Hepatic stellate cell (primary cell): ENCODE results near the gene GLI1.
"Not testable (repeated sequence)": the region's sequence is repeated elsewhere in the genome, so short reads cannot be mapped to it uniquely, and the experiment has no call there.

Experiments
- DNase-seq: peaks from one replicate; pipeline ENCODE4 v3.0.0; 2011; ENCODE audit warnings: low spot score

The GLI1 gene

DNA sequence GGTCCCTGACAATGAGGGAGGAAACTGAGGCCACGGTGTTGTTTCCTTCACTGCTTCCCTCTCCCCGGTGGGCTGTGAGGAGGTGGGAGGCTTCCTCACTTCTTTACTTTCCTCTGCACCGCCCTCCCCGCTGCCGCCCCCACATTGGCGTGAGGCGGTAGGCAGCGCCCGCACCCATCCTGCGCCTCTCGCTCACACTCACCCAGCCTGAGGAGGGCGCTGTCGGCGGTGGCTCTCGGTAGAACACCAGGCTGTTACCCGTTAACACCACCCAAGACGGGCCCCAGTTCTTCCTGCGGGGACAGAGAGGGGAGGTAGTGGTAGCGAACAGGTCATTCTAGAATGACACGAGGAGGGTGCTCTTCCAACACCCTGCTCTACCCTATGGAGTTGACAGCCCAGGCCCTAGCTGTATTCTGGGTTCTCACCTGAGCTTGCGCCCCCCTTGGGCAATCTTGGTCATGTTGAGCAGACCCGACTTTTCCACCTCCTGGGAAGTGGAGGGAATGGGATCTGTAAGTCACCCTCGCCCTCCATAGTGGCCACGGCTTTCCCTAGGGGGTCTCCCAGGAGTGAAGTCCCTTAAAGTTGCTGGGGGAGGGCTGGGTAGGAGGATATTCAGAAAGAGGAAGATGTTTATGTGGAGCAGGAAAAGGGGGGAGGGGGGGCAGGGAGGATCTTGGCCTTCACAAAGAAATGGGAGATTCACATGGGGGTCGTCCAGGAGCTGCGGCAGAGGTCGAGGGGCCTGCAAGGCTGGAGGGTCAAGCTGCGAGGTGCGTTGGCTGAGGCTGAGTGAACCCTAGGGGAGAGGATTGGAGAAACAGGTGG, 16.8 kb downstream of the GLI1 start:
- DNase-seq: no peak

- DNase-seq: no peak
These were observed 17.6 kb downstream of the GLI1 start for GRCh38 chr12:57476993-57477709.

DNA sequence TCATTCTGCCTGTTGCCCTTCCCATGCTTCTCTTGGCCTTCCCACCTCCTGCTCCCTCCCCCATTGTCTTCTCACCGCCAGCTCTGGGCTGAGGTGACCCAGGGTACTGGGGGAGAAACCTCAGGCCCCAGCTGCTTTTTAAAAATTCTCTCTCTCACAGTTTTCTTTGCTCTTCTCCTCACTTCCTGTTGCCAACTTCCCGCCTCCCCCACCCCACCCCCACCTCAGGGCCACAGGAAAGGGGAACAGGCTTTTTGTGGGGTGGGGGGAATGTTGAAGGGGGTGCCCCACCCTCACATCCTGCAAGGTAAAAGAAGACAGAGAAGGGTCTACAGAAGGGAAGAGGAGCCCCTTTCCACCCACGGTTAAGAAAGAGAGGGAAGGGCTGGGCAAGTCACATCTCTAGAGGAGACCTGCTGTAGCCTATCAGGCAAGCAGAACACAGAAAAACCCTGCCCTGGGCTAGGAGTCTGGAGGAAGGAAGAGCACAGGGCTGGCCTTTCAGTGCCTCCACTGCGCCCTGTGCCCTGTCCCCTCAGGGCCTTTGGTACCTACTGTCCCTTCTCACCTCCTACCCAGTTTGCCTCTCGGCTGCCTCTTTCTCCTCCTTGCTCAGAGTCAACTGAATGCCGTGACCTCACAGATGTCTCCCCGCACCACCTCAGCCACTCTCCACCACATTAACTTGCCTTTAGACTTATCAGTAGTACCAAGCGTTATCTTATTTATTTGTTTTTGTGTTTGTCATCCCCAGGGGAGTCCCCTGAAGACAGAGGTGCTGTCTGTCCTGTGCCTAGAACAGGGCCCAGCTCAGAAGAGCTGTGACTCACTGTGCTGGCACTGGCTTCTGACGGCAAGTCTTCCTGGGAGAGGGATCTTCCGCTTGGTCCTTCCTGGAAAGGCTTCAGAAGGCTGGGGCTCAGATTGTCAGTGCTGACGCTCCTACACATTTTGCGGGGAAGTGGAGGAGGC, 18.4 kb downstream of the GLI1 start:
- no peak for DNase-seq

DNA sequence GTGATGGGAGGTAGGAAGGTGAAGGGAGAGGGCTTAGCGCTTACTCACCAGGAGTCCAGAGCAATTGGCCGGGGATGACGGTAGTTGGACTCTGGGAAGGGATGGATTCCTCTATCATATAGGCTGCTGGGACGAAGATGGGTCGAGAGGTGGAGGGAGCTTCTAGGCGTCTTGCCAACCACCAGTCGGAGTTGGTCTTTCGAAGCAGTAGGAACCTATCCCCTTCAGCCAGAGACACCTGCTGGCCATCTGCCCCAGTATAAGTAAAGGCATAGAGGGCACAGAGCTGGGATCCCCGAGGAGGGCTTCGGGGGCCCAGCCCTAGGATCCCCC, 19.4 kb downstream of the GLI1 start:
- no peak for DNase-seq

DNA sequence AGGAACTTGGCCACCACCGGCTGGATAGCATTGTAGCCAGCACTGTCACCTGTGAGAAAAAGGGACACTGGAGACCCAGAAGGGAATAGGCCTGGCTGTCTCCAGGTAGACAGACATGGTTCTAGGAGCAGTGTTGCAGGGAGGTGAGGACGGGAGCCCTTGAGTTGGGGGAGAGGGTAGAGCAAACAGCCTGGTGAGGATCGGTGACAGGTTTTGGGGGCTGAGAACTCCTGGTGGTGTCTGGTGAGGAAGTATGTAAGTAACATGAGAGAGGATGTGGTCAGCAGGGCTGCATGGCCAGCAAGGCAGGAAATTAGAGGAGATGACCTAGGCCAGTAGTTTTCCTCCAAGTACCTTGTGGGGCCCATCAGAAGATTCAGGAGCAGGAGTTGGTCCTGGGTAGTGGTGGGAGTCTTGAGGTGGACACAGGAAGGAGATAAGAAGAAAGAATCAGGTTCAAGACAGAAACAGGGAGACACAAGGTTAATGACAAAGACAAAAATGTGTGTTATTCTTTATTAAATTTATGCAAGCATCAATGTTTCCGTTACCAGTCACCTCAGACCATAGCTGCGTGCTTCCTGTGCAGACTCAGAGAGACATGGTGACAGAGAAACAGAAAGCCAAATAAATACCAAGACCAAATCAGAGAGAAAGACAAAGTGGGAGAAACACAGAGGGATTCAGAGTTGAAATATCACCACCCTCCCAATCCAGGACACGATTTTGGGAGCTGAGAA, 20.0 kb downstream of the GLI1 start, which contains the start of gene ARHGAP9:
TSS of gene ARHGAP9 (minus strand) at position 491 of the 740 bp plus-strand sequence. CDS start at position 31, 460 bp downstream.
- no peak for DNase-seq

- no peak for DNase-seq
These were observed 22.1 kb downstream of the GLI1 start for GRCh38 chr12:57481671-57482070.

GRCh38 chr12:57483466-57483865, 23.9 kb downstream of the GLI1 start:
- DNase-seq: peak; percentile 60

GRCh38 chr12:57485695-57486094, 26.1 kb downstream of the GLI1 start:
- no peak for DNase-seq

DNA sequence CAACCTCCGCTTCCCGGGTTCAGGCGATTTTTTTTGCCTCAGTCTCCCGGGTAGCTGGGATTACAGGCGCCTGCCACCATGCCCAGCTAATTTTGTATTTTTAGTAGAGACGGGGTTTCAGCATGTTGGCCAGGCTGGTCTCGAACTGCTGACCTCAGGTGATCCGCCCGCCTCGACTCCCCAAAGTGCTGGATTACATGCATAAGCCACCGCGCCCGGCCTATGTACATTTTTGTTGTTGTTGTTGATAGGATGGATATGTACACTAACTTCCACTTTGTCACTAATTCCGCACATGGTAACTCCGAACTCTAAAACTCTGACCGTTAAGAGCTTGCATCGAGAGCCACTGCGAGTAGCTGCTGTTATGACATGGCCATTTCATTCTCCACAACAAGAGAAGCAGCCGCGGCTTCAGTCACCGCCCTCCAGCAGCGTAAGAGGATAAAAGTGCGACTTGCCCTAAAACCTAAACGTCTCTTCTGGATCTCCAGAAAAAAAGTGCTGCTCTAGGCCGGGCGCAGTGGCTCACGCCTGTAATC, 27.5 kb downstream of the GLI1 start:
- DNase-seq: no peak

DNA sequence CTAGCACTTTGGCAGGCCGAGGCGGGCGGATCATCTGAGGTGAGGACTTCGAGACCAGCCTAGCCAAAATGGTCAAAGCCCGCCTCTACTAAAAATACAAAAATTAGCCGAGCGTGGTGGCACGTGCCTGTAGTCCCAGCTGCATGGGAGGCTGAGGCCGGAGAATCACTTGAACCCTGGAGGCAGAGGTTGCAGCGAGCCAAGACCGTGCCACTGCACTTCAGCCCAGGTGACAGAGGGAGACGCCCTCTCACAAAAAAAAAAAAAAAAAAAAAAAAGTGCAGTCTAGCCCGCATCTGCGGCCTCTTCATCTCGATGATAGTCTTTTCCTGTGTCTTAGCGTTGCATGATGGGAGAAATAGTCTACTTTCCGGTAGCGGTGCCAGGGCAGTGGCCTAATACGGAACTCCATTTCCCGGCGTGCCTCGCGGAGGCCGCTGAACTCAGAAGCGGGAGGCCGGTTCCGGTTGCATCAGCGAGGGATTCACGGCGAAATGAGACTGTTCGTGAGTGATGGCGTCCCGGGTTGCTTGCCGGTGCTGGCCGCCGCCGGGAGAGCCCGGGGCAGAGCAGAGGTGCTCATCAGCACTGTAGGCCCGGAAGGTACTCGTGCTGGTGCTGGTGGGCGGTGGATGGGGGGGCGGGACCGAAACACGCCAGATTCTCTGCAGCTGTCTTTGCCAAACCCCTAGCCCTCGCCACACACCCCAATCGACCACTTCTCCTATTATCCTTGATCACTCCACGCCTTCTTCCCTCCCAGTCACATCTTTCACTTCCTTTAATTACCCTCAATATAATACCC, 28.2 kb downstream of the GLI1 start, which contains the start of gene MARS1:
TSS of gene MARS1 (plus strand) at position 472 of the 805 bp plus-strand sequence. CDS start at position 495, 23 bp downstream.
- peak; percentile 90 for DNase-seq

DNA sequence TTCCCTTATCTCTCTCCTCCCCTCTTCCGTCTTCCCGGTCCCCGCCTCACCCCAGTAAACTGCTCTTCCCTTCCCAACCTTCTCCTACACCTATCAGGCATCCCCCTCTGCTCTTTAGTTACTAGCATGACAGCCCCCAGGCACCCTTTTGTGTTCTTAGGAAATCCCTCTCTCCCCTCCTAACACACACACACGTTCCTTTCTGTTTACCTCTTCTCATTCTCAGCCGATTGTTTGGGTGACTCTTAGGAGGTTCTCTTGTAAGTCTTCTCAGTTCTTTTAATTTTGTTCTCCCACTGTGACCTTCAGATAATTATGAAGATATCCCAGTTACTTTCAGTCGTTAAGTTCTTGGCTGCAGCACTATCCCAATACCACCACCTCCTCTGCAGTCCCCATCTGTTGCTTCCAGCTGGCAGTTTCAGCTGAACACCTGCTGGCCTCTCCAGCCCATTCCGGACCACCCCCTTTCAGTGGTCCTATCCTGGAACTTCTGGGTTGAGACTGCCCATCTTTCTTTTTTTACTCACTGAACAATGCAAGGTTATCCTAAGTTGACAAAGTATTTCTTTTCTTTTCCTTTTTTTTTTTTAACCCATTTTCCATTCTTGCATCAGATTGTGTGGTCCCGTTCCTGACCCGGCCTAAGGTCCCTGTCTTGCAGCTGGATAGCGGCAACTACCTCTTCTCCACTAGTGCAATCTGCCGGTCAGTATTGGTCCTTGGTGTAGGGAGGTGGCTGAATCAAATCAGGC, 29.0 kb downstream of the GLI1 start:
- no peak for DNase-seq

DNA sequence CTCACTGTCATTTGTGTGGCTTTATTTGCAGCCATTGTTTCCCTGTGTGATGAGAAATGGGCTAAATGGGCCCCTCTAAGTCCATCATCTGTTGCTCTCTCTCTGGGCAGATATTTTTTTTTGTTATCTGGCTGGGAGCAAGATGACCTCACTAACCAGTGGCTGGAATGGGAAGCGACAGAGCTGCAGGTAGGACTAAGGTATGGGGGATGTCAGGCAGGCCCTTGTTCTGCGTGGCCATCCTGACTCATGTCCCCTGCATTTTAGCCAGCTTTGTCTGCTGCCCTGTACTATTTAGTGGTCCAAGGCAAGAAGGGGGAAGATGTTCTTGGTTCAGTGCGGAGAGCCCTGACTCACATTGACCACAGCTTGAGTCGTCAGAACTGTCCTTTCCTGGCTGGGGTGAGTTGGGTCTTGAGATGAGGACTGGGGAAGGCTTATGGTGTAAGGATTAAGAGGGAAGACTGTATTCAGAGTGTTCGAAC, 29.6 kb downstream of the GLI1 start:
- DNase-seq: no peak

GRCh38 chr12:57490126-57490525, 30.5 kb downstream of the GLI1 start:
- DNase-seq: no peak

DNA sequence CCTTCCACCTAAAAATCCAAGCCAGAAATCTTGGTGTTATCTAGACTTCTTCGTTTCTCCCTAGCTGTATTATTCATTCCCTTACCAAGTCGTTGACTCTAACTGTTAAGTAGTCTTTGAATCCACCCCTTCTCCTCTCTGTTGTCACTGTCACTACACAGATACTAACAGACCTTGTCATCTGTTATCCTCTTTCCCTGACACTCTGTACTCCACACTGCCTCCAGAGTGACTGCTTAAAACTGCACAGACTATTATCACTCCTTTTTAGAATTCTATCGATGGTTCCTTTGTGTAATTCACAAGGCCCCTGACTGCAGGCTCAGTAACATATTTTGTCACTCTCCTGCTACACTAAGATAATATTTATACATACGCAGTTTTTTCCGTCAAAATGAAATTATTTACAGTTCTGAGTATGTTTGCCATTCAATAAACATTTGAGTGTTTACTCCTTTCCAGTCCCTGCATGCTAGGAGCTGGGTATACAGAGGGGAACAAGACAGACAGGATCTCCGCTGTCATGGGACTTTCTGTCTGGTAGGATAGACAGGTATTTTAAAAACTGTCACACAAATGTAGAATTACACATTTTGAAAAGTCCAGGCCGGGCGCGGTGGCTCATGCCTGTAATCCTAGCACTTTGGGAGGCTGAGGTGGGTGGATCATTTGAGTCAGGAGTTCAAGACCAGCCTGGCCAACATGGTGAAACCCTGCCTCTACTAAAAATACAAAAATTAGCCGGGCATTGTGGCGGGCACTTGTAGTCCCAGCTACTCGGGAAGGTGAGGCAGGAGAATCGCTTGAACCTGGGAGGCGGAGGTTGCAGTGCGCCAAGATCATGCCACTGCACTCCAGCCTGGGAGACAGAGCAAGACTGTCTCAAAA, 32.1 kb downstream of the GLI1 start:
- DNase-seq: no peak

GRCh38 chr12:57495051-57495701, 35.6 kb downstream of the GLI1 start:
- not testable (repeated sequence) for DNase-seq

DNA sequence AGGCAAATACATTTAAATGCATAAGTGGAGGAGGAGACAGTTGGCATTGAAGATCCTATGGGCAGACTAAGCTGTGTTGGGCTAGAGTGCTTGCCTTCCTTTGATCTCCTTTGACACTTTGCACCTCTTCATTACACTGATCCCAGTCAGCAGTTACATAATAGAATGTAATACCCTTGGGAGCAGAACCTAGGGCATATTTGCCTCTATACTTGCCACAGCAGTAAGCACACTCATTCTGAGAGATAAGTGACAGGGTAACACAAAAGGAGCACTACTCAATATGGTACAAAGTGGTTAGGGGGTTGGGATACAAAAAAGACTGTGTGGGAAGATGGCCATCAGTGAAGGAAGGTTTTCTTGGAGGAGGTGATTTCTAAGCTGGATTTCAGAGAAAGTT, 37.2 kb downstream of the GLI1 start:
- DNase-seq: no peak

GRCh38 chr12:57497223-57498131, 37.9 kb downstream of the GLI1 start:
- no peak for DNase-seq
